ENCODE measurements around the gene TRIM14.
"Not testable (repeated sequence)": the region's sequence is repeated elsewhere in the genome, so short reads cannot be mapped to it uniquely, and the experiment has no call there.

The TRIM14 gene

GRCh38 chr9:98024702-98025101, 94.3 kb downstream of the TRIM14 start:
- TF ChIP-seq CTCF (IDR thresholded peaks at IDR 0.05; ENCODE audit: unreplicated experiment in 3 of 3), result no peak
- Mint-ChIP-seq H3K27me3 (ENCODE audit: low read depth) (no peaks in the 10 kb centered on the region), H3K36me3 (ENCODE audit: low read depth) (peaks cover 7% of the 10 kb centered on the region), H3K4me1 (no peaks in the 10 kb centered on the region), H3K9me3 (no peaks in the 10 kb centered on the region), H3K4me3 (no peak overlapping the region), H3K27ac (no peak overlapping the region)

- no peaks in the 10 kb centered on the region for H3K9me3 Mint-ChIP-seq
- no peaks in the 10 kb centered on the region for H3K27me3 Mint-ChIP-seq (ENCODE audit: low read depth)
- H3K27ac Mint-ChIP-seq, result no peak overlapping the region
- no peak overlapping the region for H3K4me3 Mint-ChIP-seq
- no peak for TF ChIP-seq CTCF (IDR thresholded peaks at IDR 0.05; ENCODE audit: unreplicated experiment in 3 of 3)
- peaks cover 23% of the 10 kb centered on the region for H3K36me3 Mint-ChIP-seq (ENCODE audit: low read depth)
- no peaks in the 10 kb centered on the region for H3K4me1 Mint-ChIP-seq
Measured at GRCh38 chr9:98022447-98022846, 96.6 kb downstream of the TRIM14 start.

DNA sequence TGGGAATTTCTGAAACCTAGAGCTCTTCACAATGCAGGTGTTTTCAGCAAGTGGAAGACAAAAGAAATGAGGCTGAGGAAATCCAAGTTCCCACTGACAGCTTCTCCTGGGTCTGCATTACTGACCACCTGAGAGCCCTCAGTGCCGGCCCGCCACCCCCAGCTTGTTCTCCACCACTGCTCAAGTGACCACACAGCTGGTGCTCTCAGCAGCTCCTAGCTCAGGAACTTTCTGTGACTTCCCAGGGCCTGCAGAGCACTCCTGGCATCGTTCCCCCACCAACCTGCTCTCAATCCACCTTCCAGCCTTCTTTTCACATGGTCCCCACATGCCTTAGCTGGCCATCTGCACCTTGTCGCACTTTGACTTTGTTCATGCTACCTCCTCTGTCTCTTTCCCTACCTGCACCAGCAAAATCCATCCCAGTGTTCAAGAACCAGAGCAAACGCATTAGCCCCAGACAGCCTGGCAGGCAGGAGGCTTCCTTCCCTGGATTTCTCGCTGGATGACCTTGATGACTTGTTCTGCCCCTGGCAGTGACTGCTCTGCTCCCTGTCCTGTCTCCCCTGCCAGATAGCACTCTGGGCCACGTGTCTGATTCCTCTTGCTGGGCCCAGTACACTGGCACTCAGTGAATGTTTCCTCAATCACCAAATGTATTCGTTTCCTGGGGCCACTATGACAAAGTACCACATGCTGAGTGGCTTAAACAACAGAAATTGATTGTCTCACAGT, 97.5 kb downstream of the TRIM14 start:
- Mint-ChIP-seq H3K27ac (no peak overlapping the region), H3K4me3 (no peak overlapping the region), H3K4me1 (no peaks in the 10 kb centered on the region), H3K9me3 (no peaks in the 10 kb centered on the region), H3K36me3 (ENCODE audit: low read depth) (peaks cover 32% of the 10 kb centered on the region), H3K27me3 (ENCODE audit: low read depth) (no peaks in the 10 kb centered on the region)
- TF ChIP-seq CTCF (IDR thresholded peaks at IDR 0.05; ENCODE audit: unreplicated experiment in 3 of 3), result no peak

DNA sequence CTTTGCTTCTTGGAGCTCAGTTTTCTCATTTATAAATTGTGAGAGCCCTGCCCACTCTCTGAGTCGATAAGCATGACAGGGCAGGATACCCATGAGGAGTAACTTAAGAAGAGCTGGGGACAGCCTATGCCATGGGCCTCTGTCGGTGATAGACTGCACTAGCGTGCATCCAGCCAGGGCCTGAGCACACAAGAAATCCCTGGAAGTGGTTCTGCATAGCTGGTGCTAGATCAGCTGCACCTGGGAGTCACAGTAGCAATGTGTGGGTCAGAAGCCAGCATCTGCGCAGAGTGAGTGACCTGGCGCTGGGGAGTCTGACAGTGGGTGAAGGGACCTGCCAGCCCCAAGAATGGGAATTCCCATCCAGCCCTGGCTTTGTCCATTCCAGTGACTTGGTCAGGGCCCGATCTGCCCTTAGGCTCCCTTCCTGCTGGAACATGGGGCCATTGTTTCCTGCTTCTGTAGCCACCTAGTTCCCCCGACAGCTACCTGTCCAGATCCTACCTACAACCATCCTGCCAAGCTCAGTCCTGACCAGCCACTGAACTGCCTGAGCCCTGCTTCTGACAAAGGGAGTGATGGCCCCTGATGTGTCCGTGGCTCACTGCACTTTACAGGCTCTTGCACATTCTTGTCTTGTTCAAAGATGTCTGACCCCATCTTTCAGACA, 98.4 kb downstream of the TRIM14 start:
- TF ChIP-seq CTCF (IDR thresholded peaks at IDR 0.05; ENCODE audit: unreplicated experiment in 3 of 3), result no peak
- no peaks in the 10 kb centered on the region for H3K9me3 Mint-ChIP-seq
- no peaks in the 10 kb centered on the region for H3K27me3 Mint-ChIP-seq (ENCODE audit: low read depth)
- peaks cover 40% of the 10 kb centered on the region for H3K36me3 Mint-ChIP-seq (ENCODE audit: low read depth)
- no peak overlapping the region for H3K27ac Mint-ChIP-seq
- no peaks in the 10 kb centered on the region for H3K4me1 Mint-ChIP-seq
- H3K4me3 Mint-ChIP-seq, result no peak overlapping the region

DNA sequence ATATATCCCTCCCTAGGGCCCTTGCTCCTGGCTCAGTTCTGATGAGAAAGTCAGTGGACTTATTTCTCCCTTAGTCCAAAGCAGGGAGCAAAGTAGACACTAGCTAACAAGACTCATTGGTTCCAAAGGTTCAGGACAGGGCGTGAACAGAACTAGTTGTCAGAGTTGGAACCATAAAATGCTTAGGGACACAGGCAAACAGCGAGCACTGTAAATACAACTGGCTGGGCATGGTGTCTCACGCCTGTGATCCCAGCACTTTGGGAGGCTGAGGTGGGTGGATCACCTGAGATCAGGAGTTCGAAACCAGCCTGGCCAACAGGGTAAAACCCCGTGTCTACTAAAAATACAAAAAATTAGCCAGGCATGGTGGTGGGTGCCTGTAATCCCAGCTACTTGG, 99.2 kb downstream of the TRIM14 start:
- H3K27me3 Mint-ChIP-seq (ENCODE audit: low read depth); H3K9me3 Mint-ChIP-seq; H3K27ac Mint-ChIP-seq; H3K4me3 Mint-ChIP-seq; H3K4me1 Mint-ChIP-seq: not testable (repeated sequence)
- H3K36me3 Mint-ChIP-seq (ENCODE audit: low read depth), result peaks cover 47% of the 10 kb centered on the region
